Stimulated activated CD4-positive, alpha-beta T cell treated with anti-CD3 and anti-CD28 coated beads, Interleukin-12 subunit alpha, Interleukin-12 subunit beta, amount 100 ng/mL, for 48 hours (primary cell): ENCODE results near the gene TAGLN3.
A peak's percentile ranks its signal among the peaks of the same experiment; 100 is the strongest.

Experiments
- DNase-seq, 3 donors: peaks; one replicate each; pipeline ENCODE4 v3.0.0-alpha.2; 2020; ENCODE audit warnings: low read depth in 2 of 3, low spot score in 1 of 3

Gene TAGLN3

GRCh38 chr3:111976254-111976653 lies 22.5 kb upstream of the TAGLN3 start:
- no peak for DNase-seq

DNA sequence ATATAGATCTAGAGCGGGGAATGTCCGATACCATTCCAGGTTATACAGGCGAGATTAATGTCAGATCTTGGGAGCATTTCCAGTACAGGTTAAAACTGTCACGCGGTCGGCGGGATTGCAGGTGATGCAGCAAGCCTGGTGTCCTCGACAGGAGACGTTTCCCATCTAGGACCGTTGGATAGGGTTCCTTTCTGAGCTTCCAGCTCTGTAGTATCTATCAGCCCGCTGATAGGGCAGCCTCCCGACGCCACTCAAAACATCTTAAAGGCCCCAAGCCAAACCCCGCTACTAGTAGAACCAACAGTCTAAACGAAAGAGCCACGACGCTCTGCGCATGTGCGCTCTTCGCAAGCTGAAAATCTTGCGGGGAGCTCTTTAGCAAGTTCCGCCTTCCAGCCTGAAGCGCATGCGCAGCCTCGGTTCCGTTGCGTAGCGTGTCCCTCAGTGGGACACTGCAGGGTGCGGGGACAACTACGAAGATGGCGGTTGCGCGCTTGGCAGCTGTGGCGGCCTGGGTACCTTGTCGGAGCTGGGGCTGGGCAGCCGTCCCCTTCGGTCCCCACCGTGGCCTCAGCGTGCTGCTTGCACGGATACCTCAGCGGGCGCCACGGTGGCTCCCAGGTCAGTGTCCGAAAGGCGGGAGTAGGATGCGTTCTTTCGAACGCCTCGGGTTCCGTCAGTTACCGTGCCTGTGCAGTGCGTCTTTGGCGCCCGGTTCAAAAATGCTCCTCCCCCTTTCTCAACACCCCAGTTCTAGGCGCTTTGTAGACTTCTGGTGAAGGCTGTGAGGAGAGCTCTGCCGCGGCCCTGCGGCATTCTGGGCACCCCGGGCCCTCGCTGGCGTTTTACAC lies 19.9 kb upstream of the TAGLN3 start, which contains the start of gene ABHD10:
Gene ABHD10, plus strand, starts transcription at position 444 of the 851 bp plus-strand sequence. Its CDS starts 36 bp downstream, at position 480.
- peak; percentile 91 to 96 (median 96) for DNase-seq

- DNase-seq = no peak
Observed at GRCh38 chr3:111979434-111980038, 19.2 kb upstream of the TAGLN3 start.

DNA sequence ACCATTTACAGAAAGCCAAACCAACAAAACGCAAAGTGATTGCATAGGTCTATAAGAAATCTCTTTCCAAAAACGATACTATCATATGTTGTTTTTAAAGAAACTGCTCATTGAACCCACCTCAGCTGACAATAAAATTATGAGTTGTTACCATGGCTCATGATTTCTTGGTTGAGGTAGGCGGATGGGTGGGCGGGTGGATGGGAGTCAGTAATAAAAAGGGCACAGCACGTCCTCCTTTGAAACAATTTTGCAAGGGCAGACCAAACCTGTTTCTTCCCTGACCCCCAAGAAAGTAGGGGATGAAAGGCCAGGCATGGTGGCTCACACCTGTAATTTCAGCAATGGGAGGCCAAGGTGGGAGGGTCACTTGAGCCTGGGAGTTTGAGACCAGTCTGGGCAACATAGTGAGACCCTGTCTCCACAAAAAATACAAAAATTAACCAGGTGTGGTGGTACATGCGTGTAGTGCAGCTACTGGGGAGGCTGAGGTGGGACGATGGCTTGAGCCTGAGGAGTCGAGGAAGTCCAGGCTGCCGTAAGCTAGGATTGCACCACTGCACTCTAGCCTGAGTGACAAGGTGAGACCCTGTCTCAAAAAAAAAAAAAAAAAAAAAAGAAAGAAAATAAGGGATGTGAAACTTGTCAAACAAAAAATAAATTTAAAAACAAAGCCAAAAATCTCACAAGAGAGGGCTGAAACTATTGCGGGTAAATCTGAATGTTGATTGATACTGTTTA lies 17.8 kb upstream of the TAGLN3 start:
- no peak for DNase-seq

DNA sequence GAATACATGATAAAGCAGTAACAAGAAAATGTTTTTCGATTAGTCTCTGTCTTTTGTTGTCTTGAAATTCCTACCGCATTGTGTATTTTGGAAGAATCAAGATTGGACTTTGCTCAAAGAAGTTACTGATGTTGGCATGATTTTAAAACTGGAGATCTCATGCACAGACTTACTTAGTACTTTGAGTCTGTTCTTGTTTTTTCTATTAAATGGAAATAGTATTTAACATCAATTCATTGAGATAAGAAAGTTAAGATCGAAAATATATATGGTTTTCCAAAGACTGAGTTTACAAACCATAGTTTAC lies 17.3 kb upstream of the TAGLN3 start:
- DNase-seq = no peak

DNA sequence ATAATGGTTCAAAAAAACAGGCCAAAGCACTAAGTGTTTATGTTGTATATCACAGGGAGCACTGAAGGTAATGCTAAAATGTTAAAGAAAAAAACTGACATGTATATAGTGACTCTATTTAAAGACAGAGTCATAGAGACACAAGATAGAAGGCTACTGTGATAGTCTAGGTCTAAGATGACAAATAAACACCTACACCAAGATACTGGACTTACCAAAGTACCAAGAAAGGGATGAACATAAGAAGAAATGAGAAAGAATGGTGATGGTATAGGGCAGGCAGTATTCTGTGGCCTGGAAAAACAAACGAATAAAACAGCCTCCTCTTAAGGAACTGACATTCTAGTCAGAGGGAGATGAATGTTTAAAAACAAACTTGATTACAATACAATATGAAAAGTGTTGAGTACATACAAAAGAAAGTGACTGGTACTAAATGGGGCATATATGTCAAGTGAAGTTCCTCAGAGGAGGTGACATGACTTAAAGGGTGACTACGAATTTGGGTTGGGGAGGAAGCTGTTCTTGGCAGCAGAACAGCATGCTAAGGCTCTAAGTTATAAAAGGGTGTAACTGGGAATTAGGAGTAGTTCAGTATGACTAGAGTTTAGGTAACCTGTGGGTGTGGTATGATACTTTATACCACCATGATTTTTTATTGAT lies 14.0 kb upstream of the TAGLN3 start:
- DNase-seq = no peak

GRCh38 chr3:111986800-111987199 lies 11.9 kb upstream of the TAGLN3 start:
- DNase-seq = no peak

DNA sequence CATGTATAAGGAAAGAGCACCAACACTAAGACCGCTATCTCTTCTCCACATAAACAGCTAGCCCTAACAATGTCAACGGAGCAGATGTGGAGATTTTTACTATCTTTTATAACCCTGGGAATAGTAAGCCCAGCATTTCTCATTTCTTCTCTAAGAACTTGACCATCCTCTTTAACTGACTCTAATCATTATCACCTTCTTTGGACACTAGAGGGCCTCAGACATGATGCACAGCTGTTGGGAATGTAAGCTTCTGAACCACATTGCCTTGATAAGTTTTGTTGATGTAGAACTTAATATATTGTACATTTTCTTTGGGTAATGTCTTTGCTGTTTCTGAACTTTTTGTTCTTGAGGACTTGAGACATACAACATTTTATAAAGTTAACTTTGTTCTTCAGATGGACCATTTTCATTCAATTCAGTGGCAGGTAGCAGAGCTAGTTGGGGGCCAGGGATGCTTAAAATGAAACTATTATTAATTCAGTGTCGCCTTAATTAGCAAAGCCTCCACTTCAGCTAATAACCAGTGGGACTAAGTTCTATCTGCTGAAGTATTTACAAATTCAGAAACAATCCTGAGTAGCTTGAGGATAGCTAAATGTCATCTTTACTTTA lies 9.6 kb upstream of the TAGLN3 start:
- no peak for DNase-seq

GRCh38 chr3:111993038-111993437 lies 5.7 kb upstream of the TAGLN3 start:
- no peak for DNase-seq

- no peak for DNase-seq
Observed at GRCh38 chr3:111999484-112000324, 982 bp downstream of the TAGLN3 start.

DNA sequence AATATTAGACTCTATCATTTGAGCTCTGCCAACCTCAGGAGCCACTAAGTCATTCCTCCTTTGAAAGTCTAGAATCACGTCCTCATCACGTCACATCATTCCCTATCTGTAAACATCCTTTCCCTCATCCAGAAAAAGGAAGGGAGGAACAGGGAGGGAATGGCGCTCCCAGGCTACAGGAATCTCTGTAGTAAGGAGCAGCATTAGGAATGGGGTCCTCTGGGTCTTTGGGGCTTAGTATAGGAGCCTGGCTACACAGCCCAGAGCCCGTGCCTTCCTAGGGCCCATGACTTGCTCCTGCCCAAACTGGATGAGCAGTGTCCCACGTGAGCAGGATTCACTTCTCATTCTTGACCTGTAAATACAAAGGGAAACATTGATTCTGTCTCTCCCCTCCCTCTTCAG lies 1.6 kb downstream of the TAGLN3 start:
- no peak for DNase-seq

DNA sequence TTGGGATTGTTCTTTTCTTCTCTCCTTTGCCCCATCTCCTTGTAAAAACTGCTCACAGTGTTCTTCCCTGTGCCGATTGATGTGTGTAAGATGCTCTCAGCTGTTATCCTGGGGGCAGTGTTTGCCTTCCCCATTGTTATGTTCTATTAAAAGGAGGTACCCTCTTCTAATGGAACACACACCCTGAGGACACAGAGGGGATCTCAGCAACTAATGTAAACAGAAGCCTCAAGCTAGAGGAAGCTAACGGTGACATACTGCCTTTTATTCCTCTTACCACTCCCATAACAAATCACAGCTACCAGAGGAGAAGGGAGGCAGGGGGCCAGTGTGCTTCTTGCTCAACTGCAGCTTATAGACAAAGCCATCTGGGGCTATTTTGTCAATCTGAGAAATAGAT lies 2.2 kb downstream of the TAGLN3 start:
- no peak for DNase-seq

GRCh38 chr3:112001526-112001925 lies 2.8 kb downstream of the TAGLN3 start:
- no peak for DNase-seq

- peak in 2 of 3 donors; percentile 14 to 50 for DNase-seq
Observed at GRCh38 chr3:112002096-112002971, 3.6 kb downstream of the TAGLN3 start.

DNA sequence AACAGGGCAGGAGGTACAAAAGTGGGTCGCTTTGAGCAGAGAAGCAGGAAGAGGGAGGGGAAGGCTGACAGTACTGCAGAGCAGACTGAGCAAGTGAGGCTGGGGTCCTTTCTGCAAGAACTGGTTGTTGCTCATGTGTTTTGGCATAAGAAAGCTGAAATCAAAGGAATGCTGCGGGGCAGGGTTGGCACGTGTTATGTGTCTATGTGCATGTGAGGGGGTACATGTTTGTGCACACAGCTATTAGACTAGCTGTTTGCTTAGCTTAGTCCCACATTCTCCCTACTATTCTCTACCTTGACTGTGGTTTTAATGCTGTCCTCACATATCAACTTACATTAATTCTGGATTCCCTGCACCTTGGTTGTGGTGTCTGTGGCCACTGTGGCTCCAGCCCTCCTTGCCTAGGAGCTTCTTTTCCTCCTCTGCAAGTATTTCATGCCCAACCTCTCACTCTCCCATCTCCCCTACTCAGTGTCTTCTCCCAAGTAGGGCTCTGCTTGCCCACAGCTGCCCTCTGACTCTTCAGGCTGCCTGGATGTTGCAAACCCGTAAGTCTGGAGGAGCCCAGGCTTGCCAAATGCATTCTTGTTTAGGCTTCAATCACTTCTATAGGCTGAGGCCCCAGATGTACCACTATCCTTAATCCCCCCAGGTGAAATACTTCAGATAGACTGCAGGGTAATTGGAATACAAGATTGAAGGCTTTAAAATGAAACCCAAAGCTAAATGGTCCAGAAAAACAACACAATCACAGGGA lies 4.8 kb downstream of the TAGLN3 start:
- DNase-seq = no peak

GRCh38 chr3:112004187-112004586 lies 5.5 kb downstream of the TAGLN3 start:
- no peak for DNase-seq

DNA sequence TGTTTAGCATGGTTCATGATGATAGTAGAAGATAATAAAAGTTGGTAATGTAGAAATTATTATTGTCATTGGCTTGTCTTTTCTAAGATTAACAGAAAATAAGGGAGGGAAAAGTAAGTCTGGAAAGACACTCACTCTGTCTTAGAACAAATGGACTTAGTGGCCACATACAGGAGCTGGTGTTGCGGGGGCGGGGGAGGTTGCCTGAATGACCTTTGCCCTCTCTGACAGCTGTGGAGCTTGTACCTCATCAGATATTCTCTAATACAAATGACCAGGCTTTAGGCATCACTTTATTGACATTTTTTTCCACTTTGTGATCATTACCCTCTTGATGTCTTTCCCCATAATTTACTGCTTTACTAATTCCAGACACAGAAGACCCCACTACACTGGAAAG lies 5.9 kb downstream of the TAGLN3 start:
- no peak for DNase-seq

- DNase-seq = no peak
Observed at GRCh38 chr3:112005091-112005672, 6.5 kb downstream of the TAGLN3 start.
